B cell (primary cell): ENCODE measurements around the gene BHLHE40.

ENCODE experiments used
- EZH2 ChIP-seq: IDR thresholded peaks from 2 replicates; pipeline ENCODE4 v1.6.1; 2012; ENCODE audit warnings: borderline replicate concordance, low read depth, mild to moderate bottlenecking, moderate library complexity, low read length; ENCODE audit not compliant: insufficient read depth, poor library complexity, severe bottlenecking
- TF ChIP-seq, protein P1 (sequence below): fragments of 200-600 bp; IDR thresholded peaks from one replicate; pipeline ENCODE4 v1.8.0; 2022; ENCODE audit warnings: antibody characterized with exemption, mild to moderate bottlenecking

- TF ChIP-seq, protein P1, sequence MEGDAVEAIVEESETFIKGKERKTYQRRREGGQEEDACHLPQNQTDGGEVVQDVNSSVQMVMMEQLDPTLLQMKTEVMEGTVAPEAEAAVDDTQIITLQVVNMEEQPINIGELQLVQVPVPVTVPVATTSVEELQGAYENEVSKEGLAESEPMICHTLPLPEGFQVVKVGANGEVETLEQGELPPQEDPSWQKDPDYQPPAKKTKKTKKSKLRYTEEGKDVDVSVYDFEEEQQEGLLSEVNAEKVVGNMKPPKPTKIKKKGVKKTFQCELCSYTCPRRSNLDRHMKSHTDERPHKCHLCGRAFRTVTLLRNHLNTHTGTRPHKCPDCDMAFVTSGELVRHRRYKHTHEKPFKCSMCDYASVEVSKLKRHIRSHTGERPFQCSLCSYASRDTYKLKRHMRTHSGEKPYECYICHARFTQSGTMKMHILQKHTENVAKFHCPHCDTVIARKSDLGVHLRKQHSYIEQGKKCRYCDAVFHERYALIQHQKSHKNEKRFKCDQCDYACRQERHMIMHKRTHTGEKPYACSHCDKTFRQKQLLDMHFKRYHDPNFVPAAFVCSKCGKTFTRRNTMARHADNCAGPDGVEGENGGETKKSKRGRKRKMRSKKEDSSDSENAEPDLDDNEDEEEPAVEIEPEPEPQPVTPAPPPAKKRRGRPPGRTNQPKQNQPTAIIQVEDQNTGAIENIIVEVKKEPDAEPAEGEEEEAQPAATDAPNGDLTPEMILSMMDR = no peak
- TF ChIP-seq EZH2 = no peak
Observed at GRCh38 chr3:4956738-4957137, 22.5 kb upstream of the BHLHE40 start.
